Measurements from ENCODE around the gene LHPP.

- TF ChIP-seq CTCF (IDR thresholded peaks at IDR 0.05) (no peak), EZH2 (IDR thresholded peaks at IDR 0.05) (no peak)
Measured at GRCh38 chr10:124608093-124608721, 146.6 kb downstream of the LHPP start.

Measured in neural progenitor cell (in vitro differentiated cells).